ES-I3 (cell line): ENCODE results near the gene TMEM43.

ENCODE experiments used
- H3K36me3 ChIP-seq: 2 replicates; pipeline ENCODE4 v1.6.1; 2013; ENCODE audit warnings: mild to moderate bottlenecking, low read length, control low read depth, moderate library complexity; ENCODE audit not compliant: insufficient read depth
- H3K4me1 ChIP-seq: 2 replicates; pipeline ENCODE4 v1.6.1; 2013; ENCODE audit warnings: mild to moderate bottlenecking, control low read depth, low read length; ENCODE audit not compliant: insufficient read depth
- H3K9ac ChIP-seq: 2 replicates; pipeline ENCODE4 v1.6.1; 2013; ENCODE audit warnings: low read depth, mild to moderate bottlenecking, low read length, moderate library complexity
- H3K9me3 ChIP-seq: 2 replicates; pipeline ENCODE4 v1.6.1; 2013; ENCODE audit warnings: mild to moderate bottlenecking, low read length, moderate library complexity; ENCODE audit not compliant: control insufficient read depth, insufficient read depth

Gene TMEM43

DNA sequence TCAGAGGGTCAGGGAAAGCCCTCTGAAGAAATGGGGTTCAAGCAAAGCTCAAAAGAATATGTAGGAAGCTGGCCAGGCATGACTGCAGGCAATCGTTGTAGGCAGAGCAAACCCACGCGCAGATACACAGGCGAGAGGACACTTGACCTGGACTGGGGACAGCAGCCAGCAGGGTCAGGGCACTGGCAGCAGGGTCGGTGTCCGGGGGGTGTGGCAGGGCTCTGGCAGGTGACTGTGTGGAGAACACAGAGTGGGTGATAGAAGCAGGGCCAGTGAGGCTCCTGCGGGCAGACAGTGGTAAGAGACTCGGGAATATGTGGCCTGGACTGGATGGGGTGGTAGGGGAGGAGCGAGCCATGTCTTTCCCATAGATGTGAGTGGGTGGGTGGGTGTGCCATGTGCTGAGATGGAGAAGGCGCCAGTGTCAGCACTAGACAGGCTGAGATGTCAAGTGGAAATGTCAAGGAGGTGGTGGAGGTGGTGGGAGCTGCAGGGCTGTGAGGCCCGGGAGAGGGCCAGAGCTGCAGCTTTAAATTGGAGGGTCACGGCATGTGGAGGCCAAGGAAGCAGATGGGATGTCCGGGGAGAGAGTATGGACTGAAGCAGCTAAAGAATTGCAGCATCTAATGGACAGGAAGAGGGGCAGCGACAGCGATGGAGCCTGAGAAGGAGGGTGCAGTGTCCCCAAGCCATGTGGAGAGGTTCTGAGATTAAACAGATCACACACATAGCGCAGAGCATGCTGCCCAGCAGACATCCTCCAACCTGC, 13.4 kb downstream of the TMEM43 start:
- H3K36me3 ChIP-seq: peaks cover 12% of the 10 kb centered on the region
- H3K9ac ChIP-seq: no peak overlapping the region
- peaks cover 6% of the 10 kb centered on the region for H3K4me1 ChIP-seq
- no peaks in the 10 kb centered on the region for H3K9me3 ChIP-seq

DNA sequence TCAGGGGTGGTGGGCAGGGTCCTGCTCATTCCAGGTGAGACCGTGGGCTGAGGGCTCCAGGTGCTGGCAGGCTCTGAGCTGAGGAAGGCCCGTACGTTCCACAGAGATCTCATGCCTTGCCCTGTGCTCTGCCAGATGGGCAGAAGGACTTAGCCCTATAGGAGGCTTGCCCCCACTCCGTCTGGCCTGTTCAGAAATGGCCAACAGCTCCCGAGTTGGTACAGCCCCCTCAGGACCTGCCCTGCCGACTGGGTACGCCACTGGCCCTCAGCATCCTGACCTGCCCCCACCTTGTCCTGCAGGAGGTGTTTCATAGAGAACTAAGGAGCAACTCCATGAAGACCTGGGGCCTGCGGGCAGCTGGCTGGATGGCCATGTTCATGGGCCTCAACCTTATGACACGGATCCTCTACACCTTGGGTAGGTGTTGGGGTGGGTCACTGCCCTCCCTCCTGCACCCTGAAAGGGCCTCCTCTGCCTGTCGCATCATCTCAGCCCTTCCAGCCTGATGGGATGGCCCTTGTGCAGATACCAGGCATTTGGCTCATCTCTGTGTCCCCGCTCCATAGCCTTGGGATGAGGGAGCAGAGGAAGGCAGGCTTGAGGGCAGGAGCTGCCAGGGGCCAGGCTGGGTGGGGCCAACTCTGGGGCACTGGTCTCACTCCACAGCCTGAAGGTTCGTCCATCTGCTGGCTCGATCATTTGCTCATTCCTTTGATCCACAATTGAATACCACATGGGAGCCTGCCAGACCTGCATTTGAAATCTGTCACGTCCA, 14.2 kb downstream of the TMEM43 start:
- Histone ChIP-seq H3K9ac (no peak overlapping the region), H3K36me3 (peaks cover 12% of the 10 kb centered on the region), H3K9me3 (no peaks in the 10 kb centered on the region), H3K4me1 (peaks cover 11% of the 10 kb centered on the region)

DNA sequence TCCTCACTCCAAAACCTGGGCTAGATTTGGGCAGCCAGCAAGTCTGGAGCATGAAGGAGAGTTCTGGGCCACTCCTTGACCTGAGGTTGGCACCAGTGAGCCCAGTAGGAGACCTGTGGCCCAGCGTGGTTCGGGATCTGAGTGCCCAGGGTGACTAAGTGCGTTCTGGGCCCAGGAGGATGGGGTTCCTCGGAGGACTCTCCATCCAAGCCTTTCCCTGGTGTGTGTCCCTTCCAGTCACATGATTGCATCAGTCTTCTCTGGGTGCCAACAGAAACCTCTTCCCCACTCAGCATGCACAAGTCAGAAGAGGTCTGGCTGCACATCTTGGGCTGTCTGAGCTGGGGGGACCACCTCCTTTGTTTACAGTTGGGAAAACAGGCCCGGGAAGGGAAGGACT, 14.9 kb downstream of the TMEM43 start:
- Histone ChIP-seq H3K9ac (no peak overlapping the region), H3K36me3 (peaks cover 7% of the 10 kb centered on the region; the same call in 1 of the 2 replicates), H3K4me1 (peaks cover 16% of the 10 kb centered on the region), H3K9me3 (no peaks in the 10 kb centered on the region)

DNA sequence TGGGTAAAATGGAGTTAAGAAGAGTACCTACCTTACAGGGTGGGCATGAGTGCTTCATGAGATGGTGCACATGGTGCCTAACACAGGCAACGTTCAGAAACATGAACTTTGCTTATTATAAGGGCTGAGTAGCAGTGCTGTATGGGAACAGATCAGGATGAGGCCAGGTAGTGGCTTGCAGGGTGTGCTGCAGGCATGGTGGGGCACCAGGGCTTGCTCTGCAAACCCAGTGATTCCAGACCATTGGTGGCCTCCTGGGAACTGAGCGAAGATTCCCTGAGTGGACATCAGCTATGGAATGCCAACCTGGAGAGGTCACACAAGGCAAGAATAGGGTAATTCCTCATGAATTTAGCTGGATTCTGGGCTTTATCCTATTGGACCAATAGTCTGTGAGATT, 15.8 kb downstream of the TMEM43 start:
- peaks cover 23% of the 10 kb centered on the region for H3K4me1 ChIP-seq
- H3K36me3 ChIP-seq: peaks cover 7% of the 10 kb centered on the region; the same call in 1 of the 2 replicates
- no peak overlapping the region for H3K9ac ChIP-seq

DNA sequence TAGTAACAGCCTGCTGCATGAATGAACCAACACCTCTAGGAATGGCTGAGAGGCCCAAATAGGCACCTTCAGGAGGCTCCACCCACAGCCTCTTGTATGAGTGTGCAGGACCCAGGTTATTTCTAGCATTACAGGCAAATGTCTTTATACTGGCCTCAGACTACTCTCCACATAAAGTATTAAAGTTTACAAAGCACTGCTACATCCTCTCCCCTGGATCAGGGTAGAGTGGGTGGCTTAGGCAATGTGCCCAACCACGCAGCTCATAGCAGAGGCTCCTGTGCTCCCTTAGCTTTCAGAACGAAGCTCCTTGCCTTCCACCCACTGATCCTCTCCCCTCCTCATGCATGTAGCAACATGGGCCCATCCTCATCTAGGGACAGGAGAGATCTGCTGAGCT, 16.3 kb downstream of the TMEM43 start:
- Histone ChIP-seq H3K4me1 (peaks cover 23% of the 10 kb centered on the region), H3K9me3 (no peaks in the 10 kb centered on the region), H3K36me3 (peaks cover 10% of the 10 kb centered on the region; the same call in 1 of the 2 replicates), H3K9ac (no peak overlapping the region)

More for the DNA sequence above, 15.8 kb downstream of the TMEM43 start:
- H3K9me3 ChIP-seq: no peaks in the 10 kb centered on the region

GRCh38 chr3:14141602-14142341, 16.9 kb downstream of the TMEM43 start:
- Histone ChIP-seq H3K9ac (no peak overlapping the region), H3K4me1 (peaks cover 23% of the 10 kb centered on the region), H3K36me3 (peaks cover 13% of the 10 kb centered on the region; the same call in 1 of the 2 replicates), H3K9me3 (no peaks in the 10 kb centered on the region)

DNA sequence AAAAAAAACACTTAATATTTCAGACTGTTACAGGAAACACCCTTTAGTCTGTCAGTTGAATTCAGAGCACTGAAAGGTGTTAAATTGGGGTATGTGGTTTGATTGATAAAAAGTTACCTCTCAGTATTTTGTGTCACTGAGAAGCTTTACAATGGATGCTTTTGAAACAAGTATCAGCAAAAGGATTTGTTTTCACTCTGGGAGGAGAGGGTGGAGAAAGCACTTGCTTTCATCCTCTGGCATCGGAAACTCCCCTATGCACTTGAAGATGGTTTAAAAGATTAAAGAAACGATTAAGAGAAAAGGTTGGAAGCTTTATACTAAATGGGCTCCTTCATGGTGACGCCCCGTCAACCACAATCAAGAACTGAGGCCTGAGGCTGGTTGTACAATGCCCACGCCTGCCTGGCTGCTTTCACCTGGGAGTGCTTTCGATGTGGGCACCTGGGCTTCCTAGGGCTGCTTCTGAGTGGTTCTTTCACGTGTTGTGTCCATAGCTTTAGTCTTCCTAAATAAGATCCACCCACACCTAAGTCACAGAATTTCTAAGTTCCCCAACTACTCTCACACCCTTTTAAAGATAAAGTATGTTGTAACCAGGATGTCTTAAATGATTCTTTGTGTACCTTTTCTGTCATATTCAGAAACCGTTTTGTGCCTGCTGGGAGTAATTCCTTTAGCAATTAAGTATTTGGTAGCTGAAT, 17.9 kb downstream of the TMEM43 start:
- H3K9me3 ChIP-seq: no peaks in the 10 kb centered on the region
- peaks cover 23% of the 10 kb centered on the region for H3K4me1 ChIP-seq
- H3K9ac ChIP-seq: no peak overlapping the region
- H3K36me3 ChIP-seq: peaks cover 15% of the 10 kb centered on the region; the same call in 1 of the 2 replicates

DNA sequence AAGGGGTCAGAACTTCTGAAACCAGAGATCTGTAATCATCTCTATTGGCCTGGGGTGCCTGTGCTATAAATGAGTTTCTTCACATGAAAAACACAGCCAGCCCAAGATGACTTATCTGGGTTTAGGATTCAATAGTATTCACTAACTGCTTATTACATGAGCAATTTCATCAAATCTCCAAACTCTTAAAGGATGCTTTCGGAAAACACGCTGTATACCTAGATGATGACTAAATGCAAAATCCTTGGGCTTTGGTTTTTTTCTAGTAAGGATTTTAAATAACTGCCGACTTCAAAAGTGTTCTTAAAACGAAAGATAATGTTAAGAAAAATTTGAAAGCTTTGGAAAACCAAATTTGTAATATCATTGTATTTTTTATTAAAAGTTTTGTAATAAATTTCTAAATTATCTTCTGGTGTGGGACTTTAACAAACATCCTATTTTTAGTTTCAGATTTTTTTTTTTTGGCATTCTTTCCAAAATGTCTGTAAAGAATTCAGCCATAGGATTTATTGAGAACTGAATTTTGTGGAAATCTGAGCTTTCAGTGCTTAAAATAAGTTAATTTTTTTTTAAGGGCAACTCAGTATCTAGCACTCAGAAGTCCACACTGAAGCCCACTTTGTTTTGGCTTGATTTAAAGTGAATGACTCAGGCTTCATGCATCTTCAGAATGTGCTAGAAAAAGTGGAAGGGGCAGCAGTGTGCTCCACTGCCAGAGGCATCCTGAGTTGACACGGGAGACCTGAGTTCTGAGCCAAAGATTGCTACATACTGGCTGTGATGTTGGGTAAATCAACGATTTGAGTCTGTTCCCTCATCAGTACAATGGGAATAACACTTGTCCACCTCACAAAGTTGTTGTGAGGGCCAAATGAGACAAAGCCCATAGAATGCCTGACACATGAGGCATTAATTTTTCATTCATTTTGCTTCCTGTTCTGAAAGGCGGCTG, 18.7 kb downstream of the TMEM43 start:
- H3K9me3 ChIP-seq: no peaks in the 10 kb centered on the region
- H3K4me1 ChIP-seq: peaks cover 31% of the 10 kb centered on the region
- peaks cover 15% of the 10 kb centered on the region; the same call in 1 of the 2 replicates for H3K36me3 ChIP-seq
- H3K9ac ChIP-seq: no peak overlapping the region

DNA sequence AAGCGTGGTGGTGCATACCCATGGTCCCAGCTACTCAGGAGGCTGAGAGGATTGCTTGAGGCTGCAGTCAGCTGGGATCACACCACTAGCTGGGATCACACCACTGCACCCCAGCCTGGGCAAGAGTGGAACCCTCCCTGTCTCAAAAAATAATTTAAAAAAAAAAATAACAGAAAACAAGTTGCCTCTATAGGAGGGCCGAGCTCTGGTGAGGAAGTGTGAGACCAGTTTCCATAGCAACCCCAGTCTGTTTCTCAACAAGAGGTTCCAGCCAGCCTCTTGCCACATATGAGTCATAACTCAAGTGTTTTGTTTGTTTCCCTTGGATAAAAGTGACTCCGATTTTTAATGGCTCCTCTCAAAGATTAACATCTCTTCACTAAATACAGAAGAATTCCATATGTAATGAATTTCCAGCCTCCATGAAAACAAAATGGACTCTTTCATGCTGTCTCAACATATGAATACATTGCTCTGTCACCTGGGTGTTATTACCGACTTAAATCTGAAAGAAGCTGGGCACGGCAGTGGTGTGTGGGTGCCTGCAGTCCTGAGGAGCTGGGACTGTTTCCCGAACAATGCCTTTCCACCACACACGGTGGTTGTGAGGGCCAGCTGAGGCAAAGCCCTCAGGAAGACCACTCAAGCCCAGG, 19.7 kb downstream of the TMEM43 start:
- H3K9me3 ChIP-seq: no peaks in the 10 kb centered on the region
- H3K4me1 ChIP-seq: peaks cover 31% of the 10 kb centered on the region
- H3K9ac ChIP-seq: no peak overlapping the region
- H3K36me3 ChIP-seq: peaks cover 15% of the 10 kb centered on the region; the same call in 1 of the 2 replicates

DNA sequence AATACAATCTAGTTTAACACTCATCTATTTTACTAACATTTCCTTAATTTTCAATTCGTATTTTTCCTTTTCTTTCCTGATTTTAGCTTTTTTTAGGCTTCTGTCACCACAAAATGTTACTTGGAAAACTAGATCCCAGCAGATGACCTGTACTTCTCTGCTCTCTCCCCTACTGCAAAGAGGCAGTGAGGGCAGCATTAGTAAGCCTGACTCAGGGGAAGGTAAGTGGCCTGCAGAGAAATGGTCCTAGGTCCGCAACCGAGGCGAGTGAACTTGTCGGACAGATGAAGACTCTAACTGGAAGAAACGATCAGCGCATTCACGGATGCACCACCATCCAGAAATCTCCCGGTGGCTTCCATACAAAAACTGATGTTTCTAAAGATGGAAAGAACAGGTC, 20.4 kb downstream of the TMEM43 start:
- H3K36me3 ChIP-seq: peaks cover 15% of the 10 kb centered on the region; the same call in 1 of the 2 replicates
- no peak overlapping the region for H3K9ac ChIP-seq
- H3K4me1 ChIP-seq: peaks cover 31% of the 10 kb centered on the region
- no peaks in the 10 kb centered on the region for H3K9me3 ChIP-seq

DNA sequence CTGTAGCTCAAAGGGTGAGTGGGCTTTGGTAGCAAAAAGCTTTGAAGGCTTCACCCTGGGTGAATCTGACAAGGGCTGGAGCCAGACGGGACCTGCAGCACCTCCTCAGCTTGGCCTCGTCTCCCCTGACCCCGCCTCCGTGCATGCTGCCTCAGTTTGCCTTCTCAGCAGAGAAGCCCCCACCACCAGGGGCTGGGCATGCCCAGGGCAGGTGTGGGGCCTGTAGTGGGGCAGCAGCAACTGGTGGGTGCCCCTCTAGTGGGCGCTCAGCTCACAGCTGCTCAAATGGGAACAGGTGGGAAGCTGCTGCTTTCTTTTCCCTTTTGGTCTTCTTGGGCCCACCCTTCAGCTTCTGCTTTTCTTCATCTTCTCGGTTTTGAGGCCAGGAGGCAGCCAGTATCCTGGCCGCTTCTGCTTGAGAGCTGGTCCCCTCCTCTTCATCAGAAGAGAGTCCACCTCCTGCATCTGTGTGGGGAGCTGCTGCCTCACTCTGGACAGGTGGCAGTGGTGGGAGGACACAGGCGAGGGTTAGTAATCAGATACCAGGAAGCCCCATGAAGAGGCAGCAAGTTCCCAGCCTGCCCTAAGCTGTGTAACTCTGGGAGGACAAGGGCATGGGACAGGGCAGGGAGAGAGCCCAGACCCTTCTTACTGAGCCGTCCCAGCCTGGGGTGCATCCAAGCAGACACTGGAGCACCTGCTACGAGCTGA, 21.0 kb downstream of the TMEM43 start:
- Histone ChIP-seq H3K4me1 (peaks cover 31% of the 10 kb centered on the region), H3K9ac (no peak overlapping the region), H3K9me3 (no peaks in the 10 kb centered on the region), H3K36me3 (peaks cover 15% of the 10 kb centered on the region; the same call in 1 of the 2 replicates)

DNA sequence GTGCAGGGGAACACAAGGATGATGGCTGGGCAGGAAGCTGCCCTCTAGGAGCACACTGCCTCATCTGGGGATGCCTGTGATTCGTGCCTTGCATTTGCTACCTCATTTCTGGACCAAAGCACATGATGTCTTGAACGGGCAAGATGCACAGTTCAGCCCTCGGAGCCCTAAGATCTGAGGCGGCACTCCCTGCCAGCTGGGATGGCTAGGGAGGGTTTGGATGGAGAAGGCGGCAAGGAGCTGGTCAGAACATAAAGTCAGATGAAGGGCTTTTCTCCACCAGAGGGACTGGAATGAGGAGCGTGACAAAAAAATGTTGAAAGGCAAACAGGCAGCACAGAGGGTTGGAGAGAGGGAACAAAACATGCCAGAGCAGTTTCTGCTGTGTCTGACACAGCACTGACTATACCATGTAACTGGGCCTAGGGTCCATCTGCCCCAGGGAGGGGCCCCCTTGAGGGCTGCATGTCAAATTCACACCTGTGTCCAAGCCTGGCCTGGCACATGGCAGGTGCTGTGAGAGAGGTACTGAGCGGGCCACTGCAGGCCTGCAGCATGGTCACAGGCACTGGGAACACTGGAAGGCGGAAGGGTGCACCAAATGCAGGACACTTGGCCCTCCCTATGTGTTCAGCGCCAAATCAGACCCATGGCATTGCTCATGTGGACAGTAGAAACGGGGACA, 21.7 kb downstream of the TMEM43 start:
- peaks cover 15% of the 10 kb centered on the region; the same call in 1 of the 2 replicates for H3K36me3 ChIP-seq
- H3K9ac ChIP-seq: no peak overlapping the region
- no peaks in the 10 kb centered on the region for H3K9me3 ChIP-seq
- peaks cover 31% of the 10 kb centered on the region for H3K4me1 ChIP-seq
